HG03045 (cell line): ENCODE results near the gene PRM1.
"Not testable (repeated sequence)": the region's sequence is repeated elsewhere in the genome, so short reads cannot be mapped to it uniquely, and the experiment has no call there.

Source experiments
- ATAC-seq: cut with Tn5 transposase; IDR thresholded peaks from one replicate; pipeline ENCODE4 v1.9.1; 2021; ENCODE audit warnings: mild to moderate bottlenecking, moderate library complexity; ENCODE audit not compliant: unreplicated experiment

Gene PRM1

DNA sequence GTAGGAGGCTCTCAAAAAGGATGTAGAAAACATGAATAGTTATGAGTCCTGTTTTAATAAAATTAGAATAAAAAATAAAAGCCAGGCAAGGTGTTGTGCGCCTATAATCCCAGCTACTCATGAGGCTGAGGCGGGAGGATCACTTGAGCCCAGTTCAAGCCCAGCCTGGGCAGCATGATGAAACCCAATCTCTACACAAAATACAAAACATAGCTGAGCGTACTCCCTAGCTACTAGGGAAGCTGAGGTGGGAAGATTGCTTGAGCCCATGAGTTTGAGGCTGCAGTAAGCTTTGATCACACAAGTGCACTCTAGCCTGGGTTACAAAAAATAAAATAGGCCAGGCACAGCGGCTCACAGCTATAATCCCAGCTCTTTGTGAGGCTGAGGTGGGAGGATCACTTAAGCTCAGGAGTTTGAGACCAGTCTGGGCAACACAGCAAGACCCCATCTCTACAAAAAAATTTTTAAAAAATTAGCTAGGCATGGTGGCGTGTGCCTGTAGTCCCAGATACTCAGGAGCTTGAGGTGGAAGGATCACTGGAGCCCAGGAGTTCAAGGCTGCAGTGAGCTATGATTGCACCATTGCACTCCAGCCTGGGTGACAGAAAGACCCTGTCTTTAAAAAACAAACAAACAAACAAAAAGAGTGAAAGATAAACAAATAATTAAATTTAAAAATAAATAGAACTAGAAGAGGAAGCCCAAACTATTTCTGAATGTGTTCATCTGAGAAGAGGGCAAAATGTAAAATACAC, 17.2 kb upstream of the PRM1 start:
- no peak for ATAC-seq

DNA sequence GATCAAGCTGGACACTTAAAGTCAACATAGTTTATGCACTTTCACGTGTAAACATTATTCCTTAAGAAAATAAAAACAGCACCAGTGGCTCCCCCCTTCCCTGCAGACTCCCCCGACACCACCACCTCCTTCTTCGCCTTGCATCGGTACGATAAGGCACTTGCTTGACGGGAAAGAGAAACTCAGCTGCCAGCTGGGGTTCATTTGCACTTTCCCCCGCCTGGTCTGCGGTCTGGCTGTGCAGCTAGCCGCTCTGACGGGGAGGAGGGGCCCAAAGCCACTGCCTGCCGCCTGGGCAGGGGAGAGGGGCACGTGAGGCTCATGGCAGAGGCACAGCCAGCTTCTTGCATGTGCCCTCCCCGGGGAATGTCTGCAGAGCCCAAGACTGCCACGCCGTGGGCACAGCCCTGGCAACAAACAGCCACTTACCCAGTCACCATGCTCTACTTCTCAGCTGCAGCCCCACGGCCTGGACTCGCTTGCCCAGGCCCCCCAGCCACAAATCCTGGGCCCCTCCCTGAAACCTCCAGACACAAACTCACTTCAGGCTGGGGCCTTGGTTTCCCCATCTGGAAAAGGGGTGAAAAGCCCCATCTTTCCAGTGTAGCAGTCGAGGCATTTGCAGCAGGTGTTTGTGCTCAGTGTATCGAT, 16.5 kb upstream of the PRM1 start:
- peak; percentile 76 for ATAC-seq

DNA sequence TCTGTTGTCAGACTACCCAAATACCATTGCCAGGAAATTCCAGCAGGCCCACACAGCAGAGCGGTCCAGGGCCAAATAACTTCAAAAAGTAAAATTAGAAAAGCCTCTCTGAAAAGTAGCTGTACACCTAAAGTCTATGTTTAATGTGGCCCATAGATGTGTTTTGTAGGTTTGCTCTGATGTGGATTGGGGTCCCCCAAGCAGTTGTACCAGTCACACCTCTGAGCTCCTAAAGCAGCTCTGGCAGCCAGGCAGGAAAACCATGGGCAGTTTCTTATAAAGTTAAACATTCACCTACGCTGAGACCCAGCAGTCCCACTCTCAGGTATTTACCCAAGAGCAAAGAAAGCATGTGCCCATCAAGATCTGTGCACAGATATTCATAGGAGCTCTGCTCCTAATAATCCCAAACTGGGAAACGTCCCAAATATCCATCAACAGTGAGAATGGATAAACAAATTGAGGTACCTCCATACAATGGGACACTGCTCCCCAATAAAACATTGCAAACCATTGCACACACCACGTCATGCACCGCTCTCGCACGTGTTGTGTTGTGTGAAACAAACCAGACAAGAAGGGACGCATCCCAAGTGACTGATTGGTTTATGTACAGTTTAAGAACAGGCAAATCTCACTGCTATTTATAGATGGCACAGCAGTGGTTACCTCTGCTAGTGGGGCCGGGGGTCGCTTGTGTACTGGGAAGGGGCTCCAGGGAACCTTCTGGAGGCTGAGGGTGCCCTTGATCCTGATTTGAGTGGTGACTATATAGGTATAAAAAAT, 15.8 kb upstream of the PRM1 start:
- no peak for ATAC-seq

DNA sequence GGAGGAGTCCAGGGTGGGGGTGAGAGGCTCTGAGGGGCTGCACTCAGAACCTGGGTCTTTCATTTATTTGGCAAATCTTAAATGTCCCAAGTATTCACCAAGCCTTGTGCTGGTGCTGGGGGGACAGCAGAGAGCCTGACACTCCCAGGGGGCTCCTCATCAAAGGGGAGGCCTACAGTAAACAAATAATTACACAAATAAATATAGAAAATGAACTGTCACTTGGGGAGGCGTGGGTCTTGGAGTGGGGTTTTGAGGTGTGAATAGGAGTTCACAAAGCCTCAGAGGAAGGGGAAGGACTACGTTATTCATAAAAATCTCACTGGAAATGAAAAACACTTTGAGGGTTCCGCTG, 15.2 kb upstream of the PRM1 start:
- no peak for ATAC-seq

DNA sequence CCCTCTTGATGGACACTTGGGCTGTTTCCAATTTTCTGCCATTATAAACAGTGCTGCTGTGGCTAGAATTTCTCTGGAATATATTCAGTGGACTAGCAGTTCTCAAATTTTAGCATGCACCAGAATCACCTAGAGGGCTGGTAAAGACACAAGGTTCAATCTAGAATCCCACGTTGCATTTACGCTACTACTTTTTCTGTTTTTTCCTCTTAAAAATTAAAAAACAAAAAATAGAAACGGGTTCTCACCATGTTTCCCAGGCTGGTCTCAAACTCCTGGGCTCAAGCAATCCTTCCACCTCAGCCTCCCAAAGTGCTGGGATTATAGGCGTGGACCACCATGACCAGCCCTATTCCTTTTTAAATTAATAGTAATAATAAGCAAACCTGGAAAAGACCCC, 14.5 kb upstream of the PRM1 start:
- no peak for ATAC-seq

DNA sequence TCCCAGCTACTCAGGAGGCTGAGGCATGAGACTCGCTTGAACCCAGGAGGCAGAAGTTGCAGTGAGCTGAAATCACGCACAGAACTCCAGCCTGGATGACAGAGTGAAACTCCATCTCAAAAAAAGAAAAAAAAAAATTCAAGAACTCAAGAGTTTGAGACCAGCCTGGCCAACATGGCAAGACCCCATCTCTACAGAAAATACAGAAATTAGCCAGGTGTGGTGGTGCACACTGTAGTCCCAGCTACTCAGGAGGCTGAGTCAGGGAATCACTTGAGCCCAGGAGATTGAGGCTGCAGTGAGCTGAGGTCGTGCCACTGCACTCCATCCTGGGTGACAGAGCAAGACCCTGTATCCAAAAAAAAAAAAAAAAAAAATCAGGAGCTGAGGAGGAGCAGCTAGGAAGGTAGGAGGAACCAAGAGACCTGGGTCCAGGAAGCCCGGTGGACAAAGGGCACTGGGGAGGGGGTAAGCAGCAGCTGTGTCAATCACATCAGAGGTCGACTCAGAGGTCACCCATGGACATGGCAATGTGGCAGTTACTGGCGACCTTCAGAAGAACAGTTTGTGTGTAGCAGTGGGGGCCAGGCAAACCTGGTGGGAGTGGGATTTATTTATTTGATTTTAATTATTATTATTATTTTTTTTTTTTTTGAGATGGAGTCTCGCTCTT, 11.1 kb upstream of the PRM1 start:
- ATAC-seq = no peak

DNA sequence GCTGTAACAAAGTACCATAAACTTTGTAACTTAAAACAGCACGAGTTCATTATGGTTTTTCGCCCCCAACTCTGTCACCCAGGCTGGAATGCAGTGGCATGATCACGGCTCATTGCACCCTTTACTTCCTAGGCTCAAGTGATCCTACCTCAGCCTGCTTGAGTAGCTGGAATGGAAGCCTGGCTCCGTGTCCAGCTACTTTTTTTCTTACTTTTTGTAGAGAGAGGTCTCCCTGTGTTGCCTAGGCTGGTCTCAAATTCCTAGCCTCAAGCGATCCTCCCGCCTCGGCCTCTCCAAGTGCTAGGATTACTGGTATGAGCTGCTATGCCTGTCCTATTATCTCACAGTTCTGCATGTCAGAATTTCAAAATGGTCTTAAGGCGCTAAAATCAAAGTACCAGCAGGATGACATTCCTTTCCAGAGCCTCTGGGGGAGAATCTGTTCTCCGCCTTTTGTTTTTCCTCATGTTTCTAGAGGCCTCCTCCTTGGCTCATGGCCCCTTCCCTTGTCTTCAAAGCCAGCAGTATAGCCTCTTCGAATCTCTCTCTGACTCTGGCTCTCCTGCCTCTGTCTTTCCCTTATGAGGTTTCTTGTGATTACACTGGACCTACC, 10.1 kb upstream of the PRM1 start:
- no peak for ATAC-seq

DNA sequence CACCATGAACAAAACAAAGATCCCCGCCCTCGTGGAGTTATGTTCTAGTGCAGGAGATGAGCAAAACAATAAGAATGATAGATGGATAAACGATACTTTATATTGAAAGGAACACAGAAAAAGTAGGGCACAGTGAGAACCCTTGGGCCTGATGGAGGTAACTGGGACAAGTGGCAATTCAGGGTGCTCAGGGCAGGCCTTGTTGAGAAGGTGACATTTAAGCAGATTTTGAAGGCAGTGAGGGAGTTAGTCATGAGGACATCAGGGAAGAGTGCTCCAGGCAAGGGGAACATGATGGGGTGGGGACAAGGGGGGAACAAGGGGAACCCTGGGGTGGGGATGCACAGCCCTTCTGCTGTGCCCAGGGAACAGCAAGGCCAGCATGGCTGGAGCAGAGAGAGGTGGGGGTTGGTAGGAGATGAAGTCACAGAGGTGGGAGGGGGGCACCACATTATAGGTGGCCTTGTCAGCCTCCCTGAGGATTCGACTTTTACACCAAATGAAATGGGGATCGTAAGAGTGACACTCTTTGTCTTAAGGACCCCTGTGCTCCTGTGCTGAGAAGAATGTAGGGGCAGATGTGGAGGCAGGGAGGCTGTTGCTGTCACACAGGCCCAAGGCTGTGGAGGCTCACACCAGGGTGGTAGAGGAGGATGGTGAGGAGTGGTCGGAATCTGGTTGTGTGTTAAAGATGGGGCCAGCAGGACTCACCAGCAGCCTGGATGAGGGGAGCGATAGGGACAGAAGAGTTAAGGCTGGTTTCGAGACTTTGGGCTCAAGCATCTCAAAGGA, 9.2 kb upstream of the PRM1 start:
- ATAC-seq = no peak

DNA sequence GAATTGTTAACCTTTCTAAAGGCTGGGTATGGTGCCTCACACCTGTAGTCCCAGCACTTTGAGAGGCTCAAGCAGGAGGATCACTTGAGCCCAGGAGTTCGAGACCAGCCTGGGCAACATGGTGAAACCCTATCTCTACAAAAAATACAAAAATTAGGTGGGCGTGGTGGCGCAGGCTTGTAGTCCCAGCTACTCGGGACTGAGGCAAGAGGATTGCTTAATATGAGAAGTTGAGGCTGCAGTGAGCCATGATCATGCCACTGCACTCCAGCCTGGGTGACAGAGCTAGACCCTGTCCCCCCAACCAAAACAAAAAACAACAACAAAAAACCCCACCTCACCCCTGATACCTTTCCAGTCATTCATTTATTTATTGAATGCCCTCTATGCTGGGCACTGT, 8.6 kb upstream of the PRM1 start:
- not testable (repeated sequence) for ATAC-seq

DNA sequence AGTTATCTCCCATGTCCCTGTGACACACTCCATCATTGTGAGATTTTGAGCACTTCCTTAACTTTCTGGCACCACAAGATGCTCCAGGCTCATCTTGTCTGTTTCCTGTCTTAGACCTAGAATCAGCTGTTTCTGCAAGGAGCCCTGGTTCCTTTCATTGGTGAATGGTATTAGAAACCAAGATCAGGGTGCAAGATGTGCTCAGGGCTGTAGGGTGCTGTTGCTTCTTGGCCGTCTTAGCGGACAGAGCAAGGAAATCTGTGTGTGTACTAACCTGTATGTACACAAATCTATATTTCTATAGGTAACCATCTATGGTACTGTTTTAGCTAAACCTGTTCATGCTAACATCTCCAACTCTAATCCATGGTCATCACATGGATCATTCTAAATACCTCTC, 8.1 kb upstream of the PRM1 start:
- no peak for ATAC-seq

DNA sequence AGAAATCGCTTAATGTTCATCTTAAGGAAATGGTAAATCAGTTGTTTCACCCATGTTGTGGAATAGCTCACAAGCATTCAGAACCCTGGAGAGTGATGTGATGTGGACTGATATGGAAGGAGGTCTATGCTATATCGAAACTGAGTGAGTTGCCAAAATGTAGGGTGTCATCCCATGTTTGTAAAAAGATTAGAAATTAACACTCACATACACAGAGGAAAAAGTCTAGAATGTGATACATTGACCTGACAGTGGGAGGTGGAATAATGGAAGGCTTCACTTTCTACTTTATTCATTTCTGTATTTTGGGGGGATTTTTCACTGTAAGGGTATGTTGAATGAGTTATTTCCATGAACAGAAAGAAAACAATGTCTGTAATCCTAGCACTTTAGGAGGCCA, 4.7 kb upstream of the PRM1 start:
- ATAC-seq = no peak

DNA sequence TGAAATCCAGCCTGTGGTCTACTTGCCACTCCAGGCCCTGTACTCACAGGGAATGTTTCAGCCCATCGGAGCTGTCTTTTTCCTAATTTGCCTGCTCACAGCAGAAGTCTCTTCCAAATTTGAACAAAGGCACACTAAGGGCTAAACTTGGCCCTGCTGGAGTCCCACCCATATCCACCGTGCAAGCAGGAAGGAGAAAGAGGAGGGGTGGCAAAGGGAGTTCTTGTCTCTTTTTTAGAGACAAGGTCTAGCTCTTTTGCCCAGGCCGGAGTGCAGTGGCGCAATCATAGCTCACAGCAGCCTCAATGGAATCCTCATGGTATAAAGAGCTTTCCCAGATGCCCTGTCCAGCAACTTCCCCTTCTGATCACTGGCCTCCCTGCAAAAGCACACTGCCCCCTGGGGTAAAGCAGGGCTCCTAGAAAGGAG, 2.7 kb upstream of the PRM1 start:
- ATAC-seq = no peak

DNA sequence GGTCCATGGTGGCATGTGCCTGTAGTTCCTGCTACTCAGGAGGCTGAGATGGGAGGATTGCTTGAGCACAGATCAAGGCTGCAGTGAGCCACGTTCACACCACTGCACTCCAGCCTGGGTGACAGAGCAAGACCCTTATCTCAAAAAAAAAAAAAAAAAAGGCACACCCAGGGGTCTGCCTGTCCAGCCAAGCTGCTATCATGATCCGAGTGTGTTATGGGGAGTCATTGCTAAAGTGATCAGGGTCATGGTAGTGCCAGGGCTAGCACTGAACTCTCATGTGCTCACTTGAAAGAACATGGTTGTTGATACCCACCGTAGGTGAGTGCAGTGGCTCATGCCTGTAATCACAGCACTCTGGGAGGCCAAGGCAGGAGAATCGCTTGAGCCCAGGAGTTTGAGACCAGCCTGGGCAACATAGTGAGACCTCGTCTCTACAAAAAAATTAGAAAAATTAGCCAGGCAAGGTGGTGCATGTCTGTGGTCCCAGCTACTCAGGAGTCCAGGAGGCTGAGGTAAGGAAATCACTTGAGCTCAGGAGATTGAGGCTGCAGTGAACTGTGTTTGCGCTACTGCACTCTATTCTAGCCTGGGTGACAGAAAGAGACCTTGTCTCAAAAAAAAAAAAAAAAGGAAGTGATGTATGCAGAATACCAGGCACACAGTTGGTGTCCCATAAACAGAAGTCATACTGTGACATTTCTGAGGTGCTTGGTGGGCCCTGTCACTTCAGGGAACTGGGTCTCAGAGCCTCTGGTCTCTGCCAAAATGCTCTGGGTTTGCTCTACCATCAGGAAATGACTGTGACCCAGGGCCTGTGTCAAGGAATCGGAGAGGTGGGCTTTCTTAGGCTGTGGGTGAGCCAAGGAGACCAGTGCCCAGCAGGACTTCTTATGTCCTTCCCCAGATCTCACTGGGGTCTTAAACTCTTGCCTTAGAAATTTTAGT, 2.2 kb downstream of the PRM1 start:
- no peak for ATAC-seq

DNA sequence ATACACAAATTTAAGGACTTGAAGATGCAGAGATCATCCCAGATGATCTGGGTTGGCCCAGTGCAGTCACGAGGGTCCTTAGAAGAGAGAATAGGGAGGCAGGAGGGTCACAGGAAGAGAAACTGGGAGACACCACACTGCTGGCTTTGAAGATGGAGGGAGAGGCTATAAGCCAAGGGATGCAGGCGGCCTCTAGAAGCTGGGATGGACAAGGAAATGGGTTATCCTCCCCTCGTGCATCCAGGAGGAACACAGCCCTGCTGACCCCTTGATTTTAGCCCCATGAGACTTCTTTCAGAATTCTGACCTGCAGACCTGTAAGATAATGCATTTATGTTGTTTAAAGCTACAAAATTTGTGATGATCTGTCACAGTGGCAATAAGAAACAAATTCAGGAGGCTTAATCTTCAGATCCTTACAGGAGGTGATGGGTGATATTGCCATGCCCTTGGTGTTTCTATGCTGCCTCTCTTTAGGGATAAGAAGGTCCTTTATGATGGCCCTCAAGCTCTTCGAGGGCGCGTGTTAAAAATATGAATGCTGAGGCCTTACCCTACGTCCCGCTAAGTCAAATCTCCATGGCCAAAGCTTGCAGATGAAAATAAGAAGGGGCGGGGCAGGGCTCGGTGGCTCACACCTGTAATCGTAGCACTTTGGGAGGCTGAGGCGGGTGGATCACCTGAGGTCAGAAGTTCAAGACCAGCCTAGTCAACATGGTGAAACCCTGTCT, 3.4 kb downstream of the PRM1 start:
- ATAC-seq = no peak

DNA sequence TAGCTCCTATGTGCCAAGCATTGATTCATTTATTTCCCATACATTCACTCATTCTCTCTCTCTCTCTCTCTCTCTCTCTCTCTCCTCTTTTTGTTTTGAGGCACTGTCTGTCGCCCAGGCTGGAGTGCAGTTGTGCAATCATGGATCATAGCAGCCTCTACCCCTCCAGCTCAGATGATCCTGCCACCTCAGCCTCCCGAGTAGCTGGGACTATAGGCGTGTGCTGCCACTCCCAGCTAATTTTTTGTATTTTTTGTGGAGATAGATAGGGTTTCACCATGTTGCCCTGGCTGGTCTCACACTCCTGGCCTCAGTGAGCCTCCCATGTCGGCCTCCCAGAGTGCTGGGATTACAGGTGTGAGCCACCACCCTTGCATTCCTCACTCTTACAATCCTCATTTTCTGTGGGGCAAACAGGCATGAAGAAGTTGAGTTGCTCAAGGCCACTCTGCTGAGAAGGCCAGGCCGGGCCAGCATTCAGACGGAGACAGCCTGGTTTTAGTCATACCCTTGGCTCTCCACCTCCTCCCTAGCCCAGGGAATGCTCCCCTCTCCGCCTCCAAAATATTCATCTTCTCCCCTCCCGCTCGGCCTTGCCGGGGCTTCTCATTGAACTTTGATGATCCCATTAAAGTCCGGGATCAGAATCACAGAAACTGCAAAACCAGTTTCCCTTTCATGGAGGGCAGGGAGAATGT, 4.1 kb downstream of the PRM1 start:
- ATAC-seq = no peak

DNA sequence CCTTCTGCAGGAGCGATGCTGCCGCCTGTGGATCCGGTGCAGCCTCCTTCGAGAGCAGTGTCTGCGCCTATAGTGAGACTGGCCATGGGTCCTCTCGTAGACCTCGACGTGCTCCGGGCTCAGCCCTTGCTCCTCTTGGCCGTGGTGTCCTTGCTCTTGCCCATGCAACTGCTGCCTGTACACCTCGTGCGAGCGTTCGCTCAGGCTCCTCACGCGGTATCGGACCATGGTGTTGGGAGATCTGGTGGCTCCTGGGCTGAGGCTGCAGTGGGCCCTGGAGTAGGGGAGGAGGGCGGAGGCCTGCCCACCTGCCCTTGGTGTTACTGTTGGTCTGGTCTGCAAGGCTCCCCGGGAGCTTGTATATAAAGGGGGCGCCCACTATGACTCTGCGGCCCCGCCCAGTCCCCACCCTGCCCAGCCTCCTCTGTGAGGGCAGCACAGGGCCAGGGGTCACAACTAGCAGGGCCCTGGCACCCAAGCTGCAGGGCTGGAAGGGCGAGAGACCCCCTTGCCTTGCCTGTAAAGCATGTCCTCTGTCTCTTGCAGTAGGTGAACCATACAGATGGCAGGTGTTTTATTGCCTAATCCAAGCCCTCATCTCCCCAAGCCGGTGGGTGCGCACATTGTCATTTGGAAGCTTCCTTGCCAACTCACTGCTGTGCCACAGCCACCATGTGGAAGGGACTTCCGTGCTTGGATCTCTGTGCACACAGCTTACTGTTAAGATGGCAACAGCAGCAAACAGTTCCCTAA, 4.8 kb downstream of the PRM1 start, which contains the start of gene PRM2:
Gene PRM2, minus strand, starts transcription at position 338 of the 753 bp plus-strand sequence. Its CDS starts 110 bp downstream, at position 228.
- ATAC-seq = no peak

DNA sequence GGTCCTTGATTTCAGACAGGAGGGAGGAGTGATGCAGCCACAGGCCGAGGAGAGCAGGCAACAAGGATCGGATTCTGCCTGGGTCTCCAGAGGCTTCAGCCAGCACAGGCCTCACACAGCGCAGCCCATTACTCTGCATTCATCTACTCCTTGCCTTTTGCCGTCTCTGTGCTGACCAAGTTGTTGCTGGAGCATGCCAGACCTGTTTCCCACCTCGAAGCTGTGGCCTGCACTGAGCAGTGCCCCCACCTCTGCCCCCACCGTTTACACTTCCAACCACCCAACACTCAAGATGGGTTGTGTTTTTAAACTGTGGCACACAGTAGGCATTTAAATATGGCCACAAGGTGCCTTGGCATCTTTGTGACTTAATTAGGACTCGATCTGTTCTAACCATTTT, 6.2 kb downstream of the PRM1 start:
- ATAC-seq = no peak
